Fibroblast of mammary gland (primary cell): ENCODE data around the gene SLC52A1.

Source experiments
- DNase-seq: peaks from one replicate; pipeline ENCODE4 v3.0.0-alpha.2; 2010; ENCODE audit warnings: low read depth
- H3K4me3 ChIP-seq: 2 replicates; pipeline ENCODE4 v1.5.1; 2011; ENCODE audit warnings: low read depth, mild to moderate bottlenecking, low read length, moderate library complexity; ENCODE audit not compliant: control insufficient read depth
- CTCF ChIP-seq: conservative IDR thresholded peaks from 2 replicates; pipeline ENCODE4 v1.5.1; 2011; ENCODE audit warnings: low read depth, low read length, inconsistent platforms; ENCODE audit not compliant: control insufficient read depth, insufficient read depth

SLC52A1 gene

GRCh38 chr17:5065227-5065744 lies 30.1 kb upstream of the SLC52A1 start:
- no peak for DNase-seq
- H3K4me3 ChIP-seq, result no peak overlapping the region
- TF ChIP-seq CTCF, result no peak

- DNase-seq, result no peak
- H3K4me3 ChIP-seq, result no peak overlapping the region
- no peak for TF ChIP-seq CTCF
Observed at GRCh38 chr17:5055543-5055942, 20.3 kb upstream of the SLC52A1 start.

- DNase-seq, result peak; percentile 74
- TF ChIP-seq CTCF, result no peak
Observed at GRCh38 chr17:5050278-5050677, 15.1 kb upstream of the SLC52A1 start.

GRCh38 chr17:5049314-5049841 lies 14.2 kb upstream of the SLC52A1 start:
- TF ChIP-seq CTCF, result no peak
- no peak overlapping the region for H3K4me3 ChIP-seq
- DNase-seq, result no peak

More at GRCh38 chr17:5050278-5050677, 15.1 kb upstream of the SLC52A1 start:
- H3K4me3 ChIP-seq, result no peak overlapping the region

GRCh38 chr17:5047446-5047845 lies 12.2 kb upstream of the SLC52A1 start:
- no peak for TF ChIP-seq CTCF
- H3K4me3 ChIP-seq, result no peak overlapping the region
- DNase-seq, result no peak

- TF ChIP-seq CTCF, result no peak
- DNase-seq, result no peak
- H3K4me3 ChIP-seq, result no peak overlapping the region
Observed at GRCh38 chr17:5045496-5045895, 10.3 kb upstream of the SLC52A1 start.

GRCh38 chr17:5044630-5045029 lies 9.4 kb upstream of the SLC52A1 start:
- no peak for TF ChIP-seq CTCF
- DNase-seq, result no peak
- no peak overlapping the region for H3K4me3 ChIP-seq
